ENCODE measurements around the gene SLC5A2.
A peak's percentile ranks its signal among the peaks of the same experiment; 100 is the strongest.
"Not testable (repeated sequence)": the region's sequence is repeated elsewhere in the genome, so short reads cannot be mapped to it uniquely, and the experiment has no call there.

Gene SLC5A2

DNA sequence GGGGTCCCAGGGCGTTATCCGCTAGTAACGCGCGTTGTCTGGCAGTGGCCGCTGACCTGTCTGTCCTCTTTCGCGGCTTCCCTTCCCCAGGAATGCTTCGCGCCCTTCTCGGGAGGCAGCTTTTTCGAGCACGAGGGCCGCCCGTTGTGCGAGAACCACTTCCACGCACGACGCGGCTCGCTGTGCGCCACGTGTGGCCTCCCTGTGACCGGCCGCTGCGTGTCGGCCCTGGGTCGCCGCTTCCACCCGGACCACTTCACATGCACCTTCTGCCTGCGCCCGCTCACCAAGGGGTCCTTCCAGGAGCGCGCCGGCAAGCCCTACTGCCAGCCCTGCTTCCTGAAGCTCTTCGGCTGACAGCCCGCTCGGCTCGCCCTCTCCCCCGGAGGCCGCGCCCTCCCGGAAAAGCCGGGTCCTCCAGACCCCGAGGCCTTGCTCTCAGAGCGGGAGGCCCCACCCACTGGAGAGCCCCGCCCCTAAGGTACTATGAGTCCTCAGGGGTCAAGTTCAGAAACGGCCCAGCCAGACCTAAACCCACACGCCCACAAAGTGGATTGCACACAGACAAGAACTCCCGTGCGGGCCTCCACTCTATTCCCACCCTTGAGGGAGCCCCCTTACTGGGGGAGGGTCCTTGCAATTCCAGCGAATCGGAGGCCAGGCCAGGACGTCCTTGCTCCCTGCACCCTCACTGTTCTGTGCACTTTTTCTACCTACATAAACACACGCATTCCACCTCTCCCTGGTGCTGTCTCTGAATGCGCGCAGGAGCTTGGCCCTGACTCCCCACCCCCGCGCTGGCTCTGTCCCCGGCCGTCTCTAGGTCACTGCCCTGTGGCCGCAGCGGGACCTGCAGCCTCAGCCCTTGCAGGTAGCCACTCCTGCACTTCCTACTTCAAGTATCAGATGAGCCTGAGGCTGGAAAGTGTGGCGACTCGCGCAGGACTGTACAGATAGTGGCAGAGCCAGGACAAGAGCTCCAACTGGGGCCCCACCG, 5.4 kb upstream of the SLC5A2 start:
- TF ChIP-seq, protein P1, sequence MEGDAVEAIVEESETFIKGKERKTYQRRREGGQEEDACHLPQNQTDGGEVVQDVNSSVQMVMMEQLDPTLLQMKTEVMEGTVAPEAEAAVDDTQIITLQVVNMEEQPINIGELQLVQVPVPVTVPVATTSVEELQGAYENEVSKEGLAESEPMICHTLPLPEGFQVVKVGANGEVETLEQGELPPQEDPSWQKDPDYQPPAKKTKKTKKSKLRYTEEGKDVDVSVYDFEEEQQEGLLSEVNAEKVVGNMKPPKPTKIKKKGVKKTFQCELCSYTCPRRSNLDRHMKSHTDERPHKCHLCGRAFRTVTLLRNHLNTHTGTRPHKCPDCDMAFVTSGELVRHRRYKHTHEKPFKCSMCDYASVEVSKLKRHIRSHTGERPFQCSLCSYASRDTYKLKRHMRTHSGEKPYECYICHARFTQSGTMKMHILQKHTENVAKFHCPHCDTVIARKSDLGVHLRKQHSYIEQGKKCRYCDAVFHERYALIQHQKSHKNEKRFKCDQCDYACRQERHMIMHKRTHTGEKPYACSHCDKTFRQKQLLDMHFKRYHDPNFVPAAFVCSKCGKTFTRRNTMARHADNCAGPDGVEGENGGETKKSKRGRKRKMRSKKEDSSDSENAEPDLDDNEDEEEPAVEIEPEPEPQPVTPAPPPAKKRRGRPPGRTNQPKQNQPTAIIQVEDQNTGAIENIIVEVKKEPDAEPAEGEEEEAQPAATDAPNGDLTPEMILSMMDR (IDR thresholded peaks at IDR 0.05; ENCODE audit: insufficient read depth, low read depth, low read length, missing control alignments) = no peak
- H3K4me3 ChIP-seq (ENCODE audit: low read depth, low read length) = peak overlapping the region; percentile 44
- DNase-seq (ENCODE audit: low read depth) = no peak

DNA sequence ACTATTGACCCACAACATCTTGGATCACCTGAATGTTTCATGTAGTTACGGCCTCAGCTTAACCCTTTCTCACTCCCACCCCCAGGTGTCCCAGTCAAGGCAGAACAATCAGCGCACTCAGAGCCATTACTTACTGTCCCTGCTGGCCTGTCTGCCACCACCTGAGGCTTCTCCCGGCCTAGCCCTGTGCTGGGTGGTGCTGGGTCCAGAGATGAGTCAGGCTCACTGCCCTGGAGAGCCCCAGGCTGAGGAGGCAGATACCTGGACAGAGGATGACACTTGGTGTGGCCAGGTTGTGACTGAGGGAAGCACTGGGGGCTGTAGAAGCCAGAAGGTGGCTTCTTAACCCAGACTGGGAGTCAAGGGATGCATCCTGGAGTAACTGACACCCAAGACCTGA, 4.0 kb upstream of the SLC5A2 start:
- TF ChIP-seq, protein P1 (IDR thresholded peaks at IDR 0.05; ENCODE audit: insufficient read depth, low read depth, low read length, missing control alignments) = no peak
- no peak for DNase-seq (ENCODE audit: low read depth)
- H3K4me3 ChIP-seq (ENCODE audit: low read depth, low read length) = no peak overlapping the region

DNA sequence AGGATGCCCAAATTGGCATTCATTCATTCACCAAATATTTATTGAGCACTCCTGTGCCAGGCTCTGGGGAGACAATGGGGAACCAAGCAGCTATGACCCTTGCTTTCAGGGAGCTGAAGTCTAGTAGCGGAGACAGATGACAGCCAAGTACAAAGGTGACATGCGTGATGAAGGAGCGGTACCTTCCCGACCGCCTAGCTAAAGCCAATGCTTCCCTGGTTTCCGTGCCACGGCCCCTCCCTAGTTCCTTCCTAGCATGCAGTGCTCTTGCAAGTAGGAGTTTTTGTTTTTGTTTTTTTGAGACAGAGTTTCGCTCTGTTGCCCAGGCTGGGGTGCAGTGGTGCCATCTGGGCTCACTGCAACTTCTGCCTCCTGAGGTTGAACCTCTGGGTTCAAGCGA, 3.2 kb upstream of the SLC5A2 start:
- no peak overlapping the region for H3K4me3 ChIP-seq (ENCODE audit: low read depth, low read length)
- TF ChIP-seq, protein P1 (IDR thresholded peaks at IDR 0.05; ENCODE audit: insufficient read depth, low read depth, low read length, missing control alignments) = no peak
- DNase-seq (ENCODE audit: low read depth) = no peak

DNA sequence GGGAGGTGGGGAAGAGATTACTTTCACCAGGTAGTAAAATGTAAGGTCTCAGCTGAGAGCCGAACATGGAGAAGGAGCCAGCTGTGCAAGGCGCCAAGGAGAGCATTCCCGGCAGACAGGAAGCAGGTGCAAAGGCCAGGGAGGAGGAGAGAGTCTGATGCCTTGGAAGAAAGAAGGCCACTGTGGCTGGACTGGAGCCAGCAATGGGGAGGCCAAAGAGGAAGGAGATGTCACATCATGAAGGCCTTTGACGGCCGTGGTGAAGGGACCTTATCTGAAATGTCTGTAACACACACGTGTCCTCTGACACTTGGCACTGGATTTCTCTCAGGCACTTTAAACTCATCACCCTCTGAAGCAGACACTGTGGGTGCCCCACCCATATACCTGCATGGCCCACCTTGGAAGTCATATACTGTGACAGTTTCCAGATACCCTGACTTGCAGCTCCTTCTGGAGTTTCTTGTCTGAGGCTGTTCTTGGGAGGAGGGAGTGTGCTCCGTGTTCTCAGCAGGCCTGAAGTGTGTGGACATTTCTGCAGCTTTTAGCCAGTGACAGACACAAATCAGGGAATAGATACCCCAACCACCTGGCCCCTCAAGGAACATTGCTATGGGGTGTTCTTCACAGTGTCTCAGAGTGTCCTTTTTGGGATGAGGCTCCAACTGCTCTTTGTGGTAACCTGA, 1.9 kb upstream of the SLC5A2 start:
- TF ChIP-seq, protein P1 (IDR thresholded peaks at IDR 0.05; ENCODE audit: insufficient read depth, low read depth, low read length, missing control alignments) = no peak
- no peak overlapping the region for H3K4me3 ChIP-seq (ENCODE audit: low read depth, low read length)
- DNase-seq (ENCODE audit: low read depth) = no peak

DNA sequence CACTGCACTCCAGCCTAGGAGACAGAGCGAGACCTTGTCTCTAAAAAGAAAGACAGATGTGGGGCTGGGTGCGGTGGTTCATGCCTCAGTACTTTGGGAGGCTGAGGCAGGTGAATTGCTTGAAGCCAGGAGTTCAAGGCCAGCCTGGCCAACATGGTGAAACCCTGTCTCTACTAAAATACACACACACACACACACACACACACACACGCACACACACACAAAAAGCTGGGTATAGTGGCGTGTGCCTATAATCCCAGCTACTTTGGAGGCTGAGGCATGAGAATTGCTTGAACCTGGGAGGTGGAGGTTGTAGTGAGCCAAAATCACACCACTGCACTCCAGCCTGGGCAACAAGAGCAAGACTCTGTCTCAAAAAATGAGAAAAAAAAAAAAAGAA, 1.1 kb downstream of the SLC5A2 start:
- H3K4me3 ChIP-seq (ENCODE audit: low read depth, low read length); DNase-seq (ENCODE audit: low read depth): not testable (repeated sequence)

DNA sequence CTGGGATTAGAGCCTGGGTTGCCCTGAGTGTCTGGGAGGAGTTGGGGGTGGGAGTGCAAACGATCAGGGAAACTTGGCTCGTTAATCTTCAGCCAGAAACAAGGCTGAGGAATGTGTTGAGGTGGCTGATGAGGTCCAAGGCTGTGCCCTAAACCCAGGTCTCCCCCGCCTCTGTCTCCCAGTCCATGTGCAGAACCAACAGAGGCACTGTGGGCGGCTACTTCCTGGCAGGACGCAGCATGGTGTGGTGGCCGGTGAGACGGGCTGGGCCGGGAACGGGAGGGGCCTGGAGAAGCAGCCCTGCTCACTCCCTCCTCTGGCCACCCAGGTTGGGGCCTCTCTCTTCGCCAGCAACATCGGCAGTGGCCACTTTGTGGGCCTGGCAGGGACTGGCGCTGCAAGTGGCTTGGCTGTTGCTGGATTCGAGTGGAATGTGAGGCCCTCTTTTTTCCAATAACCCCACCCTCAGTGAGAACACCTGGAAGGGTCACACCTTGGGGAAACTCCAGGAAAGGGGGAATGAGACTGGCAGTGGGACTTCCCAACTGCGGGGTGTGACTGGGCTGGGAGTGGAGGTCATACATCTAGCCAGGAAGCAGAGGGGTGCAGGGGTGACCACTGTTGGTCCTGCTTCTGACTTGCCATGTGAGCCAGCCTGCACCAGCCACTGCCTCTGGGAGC, 1.7 kb downstream of the SLC5A2 start:
- TF ChIP-seq, protein P1 (IDR thresholded peaks at IDR 0.05; ENCODE audit: insufficient read depth, low read depth, low read length, missing control alignments) = no peak
- no peak for DNase-seq (ENCODE audit: low read depth)
- no peak overlapping the region for H3K4me3 ChIP-seq (ENCODE audit: low read depth, low read length)

DNA sequence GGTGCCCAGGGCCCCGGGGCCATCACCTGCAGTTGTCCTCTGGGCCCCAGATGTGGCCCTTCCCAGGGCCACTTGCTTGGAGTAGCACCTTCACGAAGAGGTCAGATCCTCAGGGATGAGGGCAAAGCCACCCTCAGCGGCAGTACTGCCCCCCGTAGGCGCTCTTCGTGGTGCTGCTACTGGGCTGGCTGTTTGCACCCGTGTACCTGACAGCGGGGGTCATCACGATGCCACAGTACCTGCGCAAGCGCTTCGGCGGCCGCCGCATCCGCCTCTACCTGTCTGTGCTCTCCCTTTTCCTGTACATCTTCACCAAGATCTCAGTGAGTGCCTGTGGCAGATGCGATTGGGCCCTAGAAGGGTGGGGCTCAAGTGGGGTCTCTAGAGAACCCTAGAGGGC, 2.6 kb downstream of the SLC5A2 start:
- no peak overlapping the region for H3K4me3 ChIP-seq (ENCODE audit: low read depth, low read length)
- TF ChIP-seq, protein P1 (IDR thresholded peaks at IDR 0.05; ENCODE audit: insufficient read depth, low read depth, low read length, missing control alignments) = no peak
- DNase-seq (ENCODE audit: low read depth) = no peak

Measured in GM12865 (cell line).